HepG2 (cell line): Measurements from ENCODE around the gene IL22RA1. TPM values are rescaled to one million over a fixed set of nuclear protein-coding genes. Genes with fewer than 3 reads are reported as not detected.

Experiments used
- ATAC-seq: fragments of 200-7000 bp; cut with Tn5 transposase; 3 replicates; pipeline ENCODE4 v1.9.1; 2020; ENCODE audit warnings: mild to moderate bottlenecking, moderate library complexity
- BruUV-seq: library from RNA; stranded (reverse); fragments of 400-500 nt; replicated peaks from 2 replicates; lab custom pipeline; 2021; lab: Mats Ljungman, UMichigan
- CTCF ChIA-PET: fragments of 300-600 bp; formaldehyde crosslinking; extraction: SDS; loops from one replicate; lab custom pipeline; 2021; ENCODE audit warnings: low total read pairs, inconsistent platforms, low intra/inter-chr PET ratio; lab: Yijun Ruan, JAX
- POLR2A ChIA-PET: fragments of 350-600 bp; sonication (Branson Sonifier 250); formaldehyde crosslinking; loops from one replicate; lab custom pipeline; 2020; ENCODE audit warnings: antibody characterized with exemption, inconsistent platforms; lab: Yijun Ruan, JAX
- DNase-seq: peaks from one replicate; pipeline ENCODE4 v3.0.0-alpha.2; 2015; ENCODE audit warnings: low spot score
- FAIRE-seq: peaks from 3 replicates; lab custom pipeline; 2011; peaks lifted over from hg19 to GRCh38; lab: Jason Lieb, UNC
- H2AFZ ChIP-seq: one replicate; pipeline ENCODE4 v1.6.1; 2011; ENCODE audit warnings: low read length, inconsistent platforms
- H3K27ac ChIP-seq: fragments of 300-600 bp; 3 replicates; pipeline ENCODE4 v1.8.0; 2011; ENCODE audit warnings: mixed run types, mild to moderate bottlenecking, mixed read lengths, low read length, inconsistent platforms; ENCODE audit not compliant: insufficient read depth; ENCODE audit errors: extremely low read length
- H3K27me3 ChIP-seq, 2 experiments: fragments of 200-600 bp in 1 of 2; 2 replicates in 1 of 2; 3 replicates in 1 of 2; pipeline versions ENCODE4 v1.6.0 to v1.8.0; 2011; ENCODE audit warnings: low read length in 2 of 2, mild to moderate bottlenecking in 2 of 2, moderate library complexity in 2 of 2, inconsistent platforms in 1 of 2; ENCODE audit not compliant: insufficient read depth in 2 of 2, control insufficient read depth in 1 of 2
- H3K36me3 ChIP-seq, 2 experiments: fragments of 200-600 bp in 1 of 2; replicated peaks in 1 of 2; 2 replicates in 1 of 2; 3 replicates in 1 of 2; pipeline versions ENCODE4 v1.5.1 to v1.8.0; 2011; ENCODE audit warnings: low read length in 2 of 2, inconsistent platforms in 1 of 2; ENCODE audit not compliant: insufficient read depth in 2 of 2, control insufficient read depth in 1 of 2
- H3K4me1 ChIP-seq: 2 replicates; pipeline ENCODE4 v1.5.1; 2012; ENCODE audit warnings: low read length, inconsistent platforms; ENCODE audit not compliant: insufficient read depth
- H3K4me2 ChIP-seq: 2 replicates; pipeline ENCODE4 v1.6.0; 2011; ENCODE audit warnings: low read depth, low read length, inconsistent platforms
- H3K4me3 ChIP-seq, 3 experiments: fragments of 200-600 bp in 1 of 3; sonication (generic), shearing (Covaris generic) in 1 of 3; replicated peaks in 1 of 3; 2 replicates each; pipeline ENCODE4 v1.5.1; 2011 to 2016; ENCODE audit warnings: low read length in 3 of 3, inconsistent platforms in 2 of 3, low read depth in 2 of 3, mild to moderate bottlenecking in 2 of 3, control low read depth in 1 of 3, mixed read lengths in 1 of 3; ENCODE audit not compliant: insufficient read depth in 1 of 3
- H3K79me2 ChIP-seq: one replicate; pipeline ENCODE4 v1.6.1; 2011; ENCODE audit warnings: low read length, inconsistent platforms; ENCODE audit not compliant: insufficient read depth
- H3K9ac ChIP-seq: 2 replicates; pipeline ENCODE4 v1.6.0; 2011; ENCODE audit warnings: mild to moderate bottlenecking, low read depth, low read length, inconsistent platforms; ENCODE audit not compliant: insufficient read depth
- H3K9me3 ChIP-seq: 2 replicates; pipeline ENCODE4 v1.5.1; 2012; ENCODE audit warnings: mild to moderate bottlenecking, low read length
- H4K20me1 ChIP-seq: 2 replicates; pipeline ENCODE4 v1.6.0; 2011; ENCODE audit warnings: inconsistent platforms, mild to moderate bottlenecking, low read length, moderate library complexity; ENCODE audit not compliant: insufficient read depth
- ASH2L ChIP-seq: fragments of 300-600, 200-600 bp; sonication (generic); IDR thresholded peaks from 2 replicates; pipeline ENCODE4 v1.7.0; 2017; ENCODE audit warnings: low read depth, mild to moderate bottlenecking, moderate library complexity, mixed read lengths, low read length; ENCODE audit not compliant: insufficient read length
- BCL3 ChIP-seq: sonication (generic); formaldehyde crosslinking; IDR thresholded peaks from 2 replicates; pipeline ENCODE4 v1.5.1; 2020; ENCODE audit warnings: mild to moderate bottlenecking, missing genetic modification reagents, moderate library complexity
- CTCF ChIP-seq: sonication (generic); formaldehyde crosslinking; IDR thresholded peaks from 2 replicates; pipeline ENCODE4 v1.5.0; 2020; ENCODE audit warnings: mild to moderate bottlenecking, missing genetic modification reagents, moderate library complexity
- MTA1 ChIP-seq: sonication (generic); formaldehyde crosslinking; IDR thresholded peaks from 2 replicates; pipeline ENCODE4 v1.4.0; 2020; ENCODE audit warnings: missing genetic modification reagents, mild to moderate bottlenecking, borderline replicate concordance
- POGZ ChIP-seq: sonication (generic); formaldehyde crosslinking; IDR thresholded peaks from 2 replicates; pipeline ENCODE4 v1.4.0; 2020; ENCODE audit warnings: mild to moderate bottlenecking, missing genetic modification reagents
- THYN1 ChIP-seq: sonication (generic); formaldehyde crosslinking; IDR thresholded peaks from 2 replicates; pipeline ENCODE4 v1.8.1; 2023; ENCODE audit warnings: low read depth, mild to moderate bottlenecking, moderate library complexity, missing genetic modification reagents, borderline replicate concordance
- TMF1 ChIP-seq: sonication (generic); formaldehyde crosslinking; IDR thresholded peaks from 2 replicates; pipeline ENCODE4 v1.8.1; 2022; ENCODE audit warnings: low read depth, missing genetic modification reagents
- U2AF2 ChIP-seq: fragments of 200-400 bp; formaldehyde crosslinking; IDR thresholded peaks from 2 replicates; pipeline ENCODE4 v1.6.1; 2017; ENCODE audit warnings: low read depth, mild to moderate bottlenecking, low read length
- WGBS: methylation state at CpG from one replicate; pipeline ENCODE4 v1.1.6; 2017; ENCODE audit warnings: low lambda C conversion rate; 5-methylcytosine and 5-hydroxymethylcytosine counted together
- in situ Hi-C: cut with HindIII; loops from 2 replicates; pipeline ENCODE4 v1.10.0; 2017; ENCODE audit warnings: low pct_unique_long_range_greater_than_20kb; ENCODE audit not compliant: extremely low pct_ligation_motif_present
- intact Hi-C: fragments of 100-400 bp; cut with micrococcal nuclease; formaldehyde crosslinking; loops from one replicate; pipeline ENCODE4 v1.10.0; 2022; ENCODE audit not compliant: unreplicated experiment
- polyA plus RNA-seq, 8 experiments: library from polyadenylated mRNA; depleted of rRNA in 3 of 8; stranded (reverse) in 7 of 8; unstranded in 1 of 8; fragments of >200 nt; fragmentation: Illumina TruSeq in 4 of 8; extraction: Trizol in 4 of 8; gene quantifications; 2 replicates each; pipeline versions ENCODE4 v1.2.1 to v1.2.3, GENCODE V29; 2011 to 2016; ENCODE audit warnings: low read depth in 4 of 8, missing spikeins in 1 of 8, mixed read lengths in 1 of 8; ENCODE audit not compliant: insufficient read depth in 1 of 8
- total RNA-seq, 5 experiments: library from RNA; depleted of rRNA; stranded (reverse); fragments of >200 nt; fragmentation: Illumina TruSeq; extraction: Trizol; gene quantifications; 2 replicates each; pipeline ENCODE4 v1.2.3, GENCODE V29; 2016; ENCODE audit warnings: low read depth in 1 of 5

Gene IL22RA1
- total and polyA plus RNA-seq, 2 of the 13 experiments (the other 11 are each of a cell fraction or from before 2014, with no cell fraction given) = 4.4 to 10.2 TPM

DNA sequence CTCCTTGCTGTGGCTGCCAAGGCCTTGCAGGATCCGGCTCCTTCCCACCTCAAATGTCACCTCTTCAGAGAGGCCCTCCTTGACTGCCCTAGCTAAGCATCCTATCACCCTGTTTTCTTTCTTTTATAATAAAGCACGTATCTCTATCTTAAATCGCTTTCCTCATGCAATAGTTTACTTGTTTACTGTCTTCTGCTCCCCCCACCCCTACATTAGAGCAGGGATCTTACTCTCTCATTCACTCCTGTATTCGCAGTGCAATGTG is 67.4 kb downstream of the IL22RA1 start:
- 98% methylated on average over 4 of the region's 4 CpGs for WGBS
- CTCF ChIA-PET = no interaction called here
- H3K27me3 ChIP-seq = no peaks in the 10 kb centered on the region
- H3K9me3 ChIP-seq = no peaks in the 10 kb centered on the region
- H3K4me2 ChIP-seq = no peak overlapping the region
- no peaks in the 10 kb centered on the region for H4K20me1 ChIP-seq
- intact Hi-C loops = no loop called here
- POLR2A ChIA-PET = no interaction called here
- TF ChIP-seq BCL3 (CRISPR knock-in tag) (no peak), TMF1 (CRISPR knock-in tag) (no peak), THYN1 (CRISPR knock-in tag) (no peak), MTA1 (no peak), U2AF2 (no peak), POGZ (no peak)
- no TSS peak for BruUV-seq
- H3K79me2 ChIP-seq = no peaks in the 10 kb centered on the region
- DNase-seq = no peak
- H3K36me3 ChIP-seq = peaks cover 3 to 4% of the 10 kb centered on the region in 2 experiments; a peak in 4 of 5 replicates
- no peak overlapping the region for H2AFZ ChIP-seq
- ATAC-seq = no peak
- no peak overlapping the region for H3K27ac ChIP-seq
- no peak for FAIRE-seq
- no peak overlapping the region for H3K4me3 ChIP-seq
- in situ Hi-C loops = loop anchor here (10.0 kb wide), 1 partner anchor 319 kb away; no protein-coding TSS in a partner anchor
- no peaks in the 10 kb centered on the region for H3K4me1 ChIP-seq
- no peak overlapping the region for H3K9ac ChIP-seq

- TF ChIP-seq CTCF (0 out of 2 replicates have a peak, but pooled peaks have one; percentile 13), ASH2L (no peak)
- BruUV-seq = no TSS peak
- CTCF ChIA-PET = no interaction called here
- Histone ChIP-seq H3K4me1 (no peaks in the 10 kb centered on the region), H3K79me2 (no peaks in the 10 kb centered on the region), H3K9me3 (no peaks in the 10 kb centered on the region), H3K9ac (no peak overlapping the region), H3K4me2 (no peak overlapping the region), H3K27me3 (no peaks in the 10 kb centered on the region), H3K36me3 (peaks cover 3 to 4% of the 10 kb centered on the region in 2 experiments; a peak in 4 of 5 replicates), H2AFZ (no peak overlapping the region), H3K27ac (no peak overlapping the region), H3K4me3 (no peak overlapping the region), H4K20me1 (no peaks in the 10 kb centered on the region)
- in situ Hi-C loops (loop anchor here (5.0 to 10.0 kb wide), 2 partner anchors 32 to 320 kb away; no protein-coding TSS in a partner anchor), intact Hi-C loops (no loop called here)
- WGBS = 92% methylated on average over 15 of the region's 15 CpGs
- DNase-seq (no peak), ATAC-seq (no peak), FAIRE-seq (no peak)
- POLR2A ChIA-PET = no interaction called here
Observed at GRCh38 chr1:24074817-24075589, 67.9 kb downstream of the IL22RA1 start.
